ENCODE measurements around the gene DNAH12. TPM values are rescaled to one million over a fixed set of nuclear protein-coding genes. Genes with fewer than 3 reads are reported as not detected.

DNAH12 gene
- polyA plus RNA-seq, 1 donor from 2014 or later, result 1.8 TPM

- no peaks in the 10 kb centered on the region for H3K27me3 ChIP-seq (ENCODE audit: insufficient read depth, low read depth, low read length)
- TF ChIP-seq CTCF (IDR thresholded peaks at IDR 0.05; ENCODE audit: poor library complexity, severe bottlenecking), result no peak
- no peak for TF ChIP-seq EZH2 (IDR thresholded peaks at IDR 0.05; ENCODE audit: borderline replicate concordance, insufficient read depth, low read length, poor library complexity, severe bottlenecking)
- no peak for TF ChIP-seq POLR2AphosphoS5 (IDR thresholded peaks at IDR 0.05)
- no peak for TF ChIP-seq REST (IDR thresholded peaks at IDR 0.05; ENCODE audit: borderline replicate concordance)
- TF ChIP-seq EP300 (conservative IDR thresholded peaks at IDR 0.05; ENCODE audit: poor library complexity, severe bottlenecking), result no peak
- no peak for TF ChIP-seq SMC3 (conservative IDR thresholded peaks at IDR 0.05; ENCODE audit: poor library complexity)
- TF ChIP-seq RAD21 (conservative IDR thresholded peaks at IDR 0.05), result no peak
- no peak for TF ChIP-seq TAF1 (IDR thresholded peaks at IDR 0.05; ENCODE audit: low read depth)
- no peak for TF ChIP-seq MXI1 (conservative IDR thresholded peaks at IDR 0.05; ENCODE audit: poor library complexity, severe bottlenecking)
- no peaks in the 10 kb centered on the region for H3K9me2 ChIP-seq (ENCODE audit: insufficient read depth, low read length)
- no peaks in the 10 kb centered on the region for H3F3A ChIP-seq (ENCODE audit: insufficient read depth, low read length, poor library complexity, severe bottlenecking)
- H3K9ac ChIP-seq (ENCODE audit: low read length), result no peak overlapping the region
- no peaks in the 10 kb centered on the region for H3K9me3 ChIP-seq (ENCODE audit: low read length)
- H2AFZ ChIP-seq (ENCODE audit: low read depth, low read length), result no peak overlapping the region
- H4K20me1 ChIP-seq (ENCODE audit: insufficient read depth), result no peaks in the 10 kb centered on the region
- H3K27ac ChIP-seq (ENCODE audit: low read length), result no peak overlapping the region
- no peak overlapping the region for H3K4me2 ChIP-seq (ENCODE audit: low read length)
- H3K4me3 ChIP-seq (ENCODE audit: low read length), result no peak overlapping the region
- no peaks in the 10 kb centered on the region for H3K79me2 ChIP-seq (replicated peaks; ENCODE audit: insufficient read depth, low read length)
- H3K36me3 ChIP-seq (ENCODE audit: insufficient read depth, low read length), result no peaks in the 10 kb centered on the region
These were observed 256.9 kb downstream of the DNAH12 start for GRCh38 chr3:57287205-57287604.

GRCh38 chr3:57283334-57283733 lies 260.8 kb downstream of the DNAH12 start:
- no peak overlapping the region for H3K27ac ChIP-seq (ENCODE audit: low read length)
- H2AFZ ChIP-seq (ENCODE audit: low read depth, low read length), result no peak overlapping the region
- no peaks in the 10 kb centered on the region for H3K36me3 ChIP-seq (ENCODE audit: insufficient read depth, low read length)
- H3K4me3 ChIP-seq (ENCODE audit: low read length), result no peak overlapping the region
- H3K9me2 ChIP-seq (ENCODE audit: insufficient read depth, low read length), result no peaks in the 10 kb centered on the region
- no peak overlapping the region for H3K4me2 ChIP-seq (ENCODE audit: low read length)
- no peaks in the 10 kb centered on the region for H3F3A ChIP-seq (ENCODE audit: insufficient read depth, low read length, poor library complexity, severe bottlenecking)
- H3K27me3 ChIP-seq (ENCODE audit: insufficient read depth, low read depth, low read length), result no peaks in the 10 kb centered on the region
- H3K9ac ChIP-seq (ENCODE audit: low read length), result no peak overlapping the region
- no peaks in the 10 kb centered on the region for H3K79me2 ChIP-seq (replicated peaks; ENCODE audit: insufficient read depth, low read length)
- H3K9me3 ChIP-seq (ENCODE audit: low read length), result no peaks in the 10 kb centered on the region
- H4K20me1 ChIP-seq (ENCODE audit: insufficient read depth), result no peaks in the 10 kb centered on the region
- TF ChIP-seq EP300 (conservative IDR thresholded peaks at IDR 0.05; ENCODE audit: poor library complexity, severe bottlenecking) (no peak), CTCF (IDR thresholded peaks at IDR 0.05; ENCODE audit: poor library complexity, severe bottlenecking) (no peak), POLR2AphosphoS5 (IDR thresholded peaks at IDR 0.05) (no peak), SMC3 (conservative IDR thresholded peaks at IDR 0.05; ENCODE audit: poor library complexity) (no peak), TAF1 (IDR thresholded peaks at IDR 0.05; ENCODE audit: low read depth) (no peak), EZH2 (IDR thresholded peaks at IDR 0.05; ENCODE audit: borderline replicate concordance, insufficient read depth, low read length, poor library complexity, severe bottlenecking) (no peak), RAD21 (conservative IDR thresholded peaks at IDR 0.05) (no peak), REST (IDR thresholded peaks at IDR 0.05; ENCODE audit: borderline replicate concordance) (no peak), MXI1 (conservative IDR thresholded peaks at IDR 0.05; ENCODE audit: poor library complexity, severe bottlenecking) (no peak)

Measured in neural cell (in vitro differentiated cells).